ENCODE measurements around the gene SLC35F1.

DNA sequence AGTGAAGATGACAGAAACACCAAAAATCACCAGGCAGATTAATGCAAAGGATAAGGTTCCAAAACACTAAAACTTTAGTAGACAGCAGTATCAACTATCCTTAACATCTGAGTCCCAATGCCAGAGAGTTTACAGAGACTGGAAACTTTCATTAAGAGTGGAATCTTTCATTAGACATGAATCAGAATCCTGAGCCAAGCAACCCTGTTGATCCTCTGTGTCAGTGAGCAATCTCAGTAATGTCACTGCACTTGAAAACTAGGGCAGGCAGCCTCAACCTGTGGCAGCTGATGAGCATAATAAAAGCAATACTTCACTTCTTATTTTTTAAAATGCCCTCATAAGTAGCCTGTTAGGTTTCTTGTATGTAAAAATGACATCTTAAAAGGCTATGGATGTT, 388.3 kb downstream of the SLC35F1 start:
- TF ChIP-seq, protein P1, sequence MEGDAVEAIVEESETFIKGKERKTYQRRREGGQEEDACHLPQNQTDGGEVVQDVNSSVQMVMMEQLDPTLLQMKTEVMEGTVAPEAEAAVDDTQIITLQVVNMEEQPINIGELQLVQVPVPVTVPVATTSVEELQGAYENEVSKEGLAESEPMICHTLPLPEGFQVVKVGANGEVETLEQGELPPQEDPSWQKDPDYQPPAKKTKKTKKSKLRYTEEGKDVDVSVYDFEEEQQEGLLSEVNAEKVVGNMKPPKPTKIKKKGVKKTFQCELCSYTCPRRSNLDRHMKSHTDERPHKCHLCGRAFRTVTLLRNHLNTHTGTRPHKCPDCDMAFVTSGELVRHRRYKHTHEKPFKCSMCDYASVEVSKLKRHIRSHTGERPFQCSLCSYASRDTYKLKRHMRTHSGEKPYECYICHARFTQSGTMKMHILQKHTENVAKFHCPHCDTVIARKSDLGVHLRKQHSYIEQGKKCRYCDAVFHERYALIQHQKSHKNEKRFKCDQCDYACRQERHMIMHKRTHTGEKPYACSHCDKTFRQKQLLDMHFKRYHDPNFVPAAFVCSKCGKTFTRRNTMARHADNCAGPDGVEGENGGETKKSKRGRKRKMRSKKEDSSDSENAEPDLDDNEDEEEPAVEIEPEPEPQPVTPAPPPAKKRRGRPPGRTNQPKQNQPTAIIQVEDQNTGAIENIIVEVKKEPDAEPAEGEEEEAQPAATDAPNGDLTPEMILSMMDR (IDR thresholded peaks at IDR 0.05), result no peak
- TF ChIP-seq POLR2A (IDR thresholded peaks at IDR 0.05), result no peak
